D721Med (cell line): ENCODE data around the gene ZDHHC20.

ENCODE experiments used
- DNase-seq: peaks from one replicate; pipeline ENCODE4 v3.0.0; 2011; ENCODE audit warnings: low spot score; ENCODE audit not compliant: insufficient read length
- FAIRE-seq: peaks from 2 replicates; lab custom pipeline; 2011; peaks lifted over from hg19 to GRCh38; lab: Jason Lieb, UNC
- CTCF ChIP-seq: IDR thresholded peaks from 2 replicates; pipeline ENCODE4 v1.5.1; 2012; ENCODE audit warnings: mild to moderate bottlenecking, control low read depth; ENCODE audit not compliant: insufficient read depth; ENCODE audit errors: missing control alignments

The ZDHHC20 gene

DNA sequence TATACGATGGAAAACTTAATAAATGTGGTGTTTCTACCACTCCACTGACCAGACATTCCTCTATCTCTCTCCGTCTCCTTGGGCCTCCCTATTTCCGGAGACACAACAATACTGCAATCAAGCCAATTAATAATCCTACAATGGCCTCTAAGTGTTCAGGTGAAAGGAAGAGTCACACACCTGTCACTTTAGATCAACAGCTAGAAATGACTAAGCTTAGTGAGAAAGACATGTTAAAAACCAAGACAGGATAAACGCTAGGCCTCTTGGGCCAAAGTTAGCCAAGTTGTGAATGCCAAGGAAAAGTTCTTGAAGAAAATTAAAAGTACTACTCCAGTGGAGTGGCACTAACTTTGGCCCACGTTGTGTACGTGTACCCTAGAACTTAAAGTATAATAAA lies 22.5 kb downstream of the ZDHHC20 start:
- DNase-seq (no peak), FAIRE-seq (no peak)
- TF ChIP-seq CTCF: no peak

DNA sequence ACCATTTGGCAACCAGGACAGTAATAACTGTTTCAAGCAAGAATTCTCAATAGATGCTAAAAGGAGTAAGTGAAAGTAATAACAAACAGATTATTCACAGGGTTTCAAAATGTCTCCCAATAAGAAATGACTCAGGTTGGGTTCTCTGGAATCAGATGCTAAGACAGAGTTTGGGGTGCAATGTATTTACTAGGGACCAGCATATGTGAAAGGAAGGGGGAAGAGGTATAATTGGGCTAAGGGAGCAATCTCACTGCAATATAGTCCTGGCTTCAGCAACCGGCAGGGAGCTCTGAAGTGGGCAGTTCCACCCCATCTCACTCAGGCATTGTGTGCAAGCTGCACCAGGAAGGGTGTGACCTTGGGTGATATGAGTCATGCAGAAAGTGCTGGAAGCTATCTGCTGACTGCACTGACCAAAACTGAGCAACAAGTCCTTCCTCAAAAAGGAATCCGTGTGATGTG lies 23.4 kb downstream of the ZDHHC20 start:
- no peak for DNase-seq
- no peak for FAIRE-seq
- no peak for TF ChIP-seq CTCF

DNA sequence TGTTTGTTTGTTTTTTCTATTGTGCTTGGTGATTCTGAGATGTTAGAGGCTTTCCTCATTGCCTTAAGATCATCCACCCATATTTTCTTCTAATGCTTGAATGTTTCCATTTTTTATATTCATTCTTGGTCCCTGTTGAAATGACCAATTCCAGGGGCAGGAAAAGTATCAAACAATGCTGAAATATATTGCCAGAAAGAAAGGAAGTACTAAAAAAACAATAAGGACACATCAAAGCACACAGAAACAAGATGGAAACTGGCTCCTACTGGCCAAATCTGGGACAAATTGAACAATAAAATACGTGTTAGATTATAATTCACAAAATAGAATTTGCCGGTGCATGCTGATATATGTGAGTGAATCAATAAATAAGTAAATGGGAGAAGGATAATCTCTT lies 23.9 kb downstream of the ZDHHC20 start:
- TF ChIP-seq CTCF: no peak
- DNase-seq: no peak
- FAIRE-seq: no peak

DNA sequence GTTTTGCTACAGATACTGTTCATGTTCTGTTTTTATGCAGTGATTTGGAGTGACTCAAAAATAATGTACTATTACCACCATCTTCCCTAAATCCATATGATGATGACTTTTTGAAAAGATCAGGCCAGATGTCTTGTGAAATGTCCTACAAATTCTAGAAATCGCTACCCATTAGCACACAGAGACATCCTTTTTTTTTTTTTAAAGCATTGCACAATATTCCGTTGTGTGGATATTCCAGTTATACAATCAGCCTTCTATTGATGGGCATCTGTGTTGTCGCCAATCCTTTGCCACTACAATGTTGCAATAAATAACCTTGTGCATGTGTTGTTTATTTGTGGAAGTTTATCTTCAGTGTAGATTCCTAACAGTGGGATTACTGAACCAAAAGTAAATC lies 24.5 kb downstream of the ZDHHC20 start:
- DNase-seq: no peak
- no peak for TF ChIP-seq CTCF
- no peak for FAIRE-seq

- DNase-seq (no peak), FAIRE-seq (no peak)
Measured at GRCh38 chr13:21429211-21429610, 29.9 kb downstream of the ZDHHC20 start.

DNA sequence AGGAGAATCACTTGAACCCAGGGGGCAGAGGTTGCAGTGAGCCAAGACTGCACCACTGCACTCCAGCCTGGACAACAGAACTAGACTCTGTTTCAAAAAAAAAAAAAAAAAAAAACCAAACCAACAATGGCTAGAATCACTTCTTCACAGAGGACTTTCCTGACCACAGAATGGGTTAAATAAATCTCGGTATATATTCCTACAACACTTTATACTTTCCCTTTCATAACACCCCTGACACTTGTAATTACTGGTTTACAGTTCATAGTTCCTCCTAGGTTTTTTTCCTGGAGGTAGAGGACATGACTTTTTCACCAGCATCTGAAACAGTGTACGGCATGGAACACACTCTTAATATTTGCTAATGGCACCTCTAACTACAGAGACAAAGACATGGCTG lies 31.4 kb downstream of the ZDHHC20 start:
- no peak for FAIRE-seq
- TF ChIP-seq CTCF: no peak

More at GRCh38 chr13:21429211-21429610, 29.9 kb downstream of the ZDHHC20 start:
- no peak for TF ChIP-seq CTCF

DNA sequence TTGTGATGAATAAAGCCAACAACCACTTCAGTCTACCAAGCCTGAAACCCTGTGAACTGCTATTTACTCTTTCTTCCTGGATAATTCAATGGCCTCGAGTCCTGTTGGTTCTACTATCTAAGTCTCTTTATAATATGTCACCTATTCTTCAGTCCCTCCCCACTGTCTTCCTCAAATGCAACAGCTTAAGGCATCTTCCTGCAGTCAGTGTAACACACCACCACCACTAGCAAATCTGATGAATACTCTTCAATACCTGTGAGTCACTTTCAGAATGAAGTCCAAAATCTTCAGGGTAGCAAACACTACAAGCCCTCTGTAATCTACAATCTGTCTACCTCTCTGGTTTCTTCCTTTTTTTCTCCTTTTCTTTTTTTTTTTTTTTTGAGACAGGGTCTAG lies 32.9 kb downstream of the ZDHHC20 start:
- TF ChIP-seq CTCF: no peak
- DNase-seq (no peak), FAIRE-seq (no peak)

More for the DNA sequence above, 31.4 kb downstream of the ZDHHC20 start:
- DNase-seq: no peak
